BLaER1 treated with 17β-estradiol and CSF1 and Interleukin-3, amounts not matched to agents 10 nM and 100 nM (cell line): Measurements from ENCODE around the gene SMARCD2.
A peak's percentile ranks its signal among the peaks of the same experiment; 100 is the strongest.

ENCODE experiments used
- H3K27ac ChIP-seq, 11 experiments: shearing (Covaris generic); formaldehyde crosslinking; 2 replicates each; pipeline ENCODE4 v1.8.1; 2022
- H3K27me3 ChIP-seq, 11 experiments: shearing (Covaris generic); formaldehyde crosslinking; 2 replicates each; pipeline ENCODE4 v1.8.1; 2022
- H3K36me3 ChIP-seq, 11 experiments: shearing (Covaris generic); formaldehyde crosslinking; 2 replicates each; pipeline ENCODE4 v1.8.1; 2022
- H3K4me1 ChIP-seq, 10 experiments: shearing (Covaris generic); formaldehyde crosslinking; 2 replicates each; pipeline ENCODE4 v1.8.1; 2022
- H3K4me2 ChIP-seq, 11 experiments: shearing (Covaris generic); formaldehyde crosslinking; 2 replicates each; pipeline ENCODE4 v1.8.1; 2022
- H3K4me3 ChIP-seq, 10 experiments: shearing (Covaris generic); formaldehyde crosslinking; 2 replicates each; pipeline ENCODE4 v1.8.1; 2022
- H3K9ac ChIP-seq, 11 experiments: shearing (Covaris generic); formaldehyde crosslinking; 2 replicates each; pipeline ENCODE4 v1.8.1; 2022
- H3K9me3 ChIP-seq, 11 experiments: shearing (Covaris generic); formaldehyde crosslinking; replicated peaks in 1 of 11; 2 replicates each; pipeline ENCODE4 v1.8.1; 2022
- H4K20me1 ChIP-seq, 11 experiments: shearing (Covaris generic); formaldehyde crosslinking; 2 replicates each; pipeline ENCODE4 v1.8.1; 2022
- Cebpa-rat ChIP-seq, 11 experiments: shearing (Covaris generic); IDR thresholded peaks; 2 replicates each; pipeline ENCODE4 v1.8.1; 2022

SMARCD2 gene

GRCh38 chr17:63827801-63828221 is 14.7 kb downstream of the SMARCD2 start:
- Histone ChIP-seq H4K20me1 (peaks cover 0 to 89% (median 50%) of the 10 kb centered on the region in 11 experiments; a peak in 15 of 22 replicates), H3K9me3 (no peaks in the 10 kb centered on the region), H3K9ac (peak overlapping the region; percentile 85 to 97 (median 94)), H3K36me3 (peaks cover 71 to 81% (median 77%) of the 10 kb centered on the region in 11 experiments), H3K27me3 (no peaks in the 10 kb centered on the region), H3K4me3 (peak overlapping the region; percentile 66 to 93 (median 82)), H3K27ac (peak overlapping the region; percentile 90 to 99 (median 97)), H3K4me2 (peak overlapping the region; percentile 80 to 96 (median 92)), H3K4me1 (peaks cover 47 to 82% (median 74%) of the 10 kb centered on the region in 10 experiments)
- TF ChIP-seq Cebpa-rat (IDR thresholded peaks at IDR 0.05): no peak

DNA sequence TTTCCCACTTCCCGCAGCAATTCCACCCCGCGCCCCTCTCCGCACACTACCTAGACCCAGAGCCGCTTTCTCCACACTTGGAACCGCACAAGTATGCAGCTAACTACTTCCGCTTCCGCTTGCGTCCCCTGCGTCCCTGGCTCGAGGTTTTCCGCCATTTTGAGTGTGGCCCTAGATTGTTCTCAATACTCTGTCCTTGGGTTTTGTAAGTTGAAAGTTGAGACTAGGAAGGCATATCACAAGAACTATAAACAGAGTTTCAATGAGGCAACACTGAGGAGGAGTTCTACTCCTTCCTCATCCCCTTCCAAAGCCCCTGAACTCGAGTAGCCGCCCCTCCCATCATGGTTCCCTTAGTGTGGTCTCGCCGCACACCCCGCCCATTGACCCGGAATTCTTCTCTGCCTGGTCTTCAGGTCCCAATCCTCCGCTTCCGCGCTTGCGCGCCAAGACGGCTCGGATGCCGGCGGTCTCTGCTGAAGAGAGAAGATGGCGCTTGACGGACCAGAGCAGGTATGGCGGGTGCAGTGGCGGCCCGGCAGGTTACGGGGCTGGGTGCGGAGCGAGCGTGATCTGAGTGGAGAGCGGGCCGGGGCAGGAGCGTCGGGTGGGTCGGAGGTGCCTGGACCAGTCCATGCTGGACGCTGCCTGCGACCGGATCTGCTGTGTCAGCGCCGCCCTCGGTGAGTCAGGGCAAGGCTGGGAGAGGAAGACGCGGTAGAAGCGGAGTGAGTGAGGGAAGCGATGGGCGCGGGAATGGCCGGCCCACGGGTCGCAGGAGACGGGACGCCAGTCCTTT is 15.3 kb downstream of the SMARCD2 start, which contains the start of the genes FTSJ3 and PSMC5:
Gene FTSJ3 (minus strand): TSS at position 662 of the 799 bp plus-strand sequence. CDS start 761 bp downstream, outside the sequence.
Gene PSMC5 (plus strand): TSS at position 430 of the 799 bp plus-strand sequence. CDS start 60 bp downstream, at position 490.
- peaks cover 71 to 81% (median 77%) of the 10 kb centered on the region in 11 experiments for H3K36me3 ChIP-seq
- H3K27me3 ChIP-seq: no peaks in the 10 kb centered on the region
- peak within 1 kb of the TSS; percentile 90 to 99 (median 97) for H3K27ac ChIP-seq
- peak within 1 kb of the TSS; percentile 85 to 97 (median 94) for H3K9ac ChIP-seq
- H3K9me3 ChIP-seq: no peaks in the 10 kb centered on the region
- peaks cover 5 to 89% (median 50%) of the 10 kb centered on the region in 11 experiments; a peak in 17 of 22 replicates for H4K20me1 ChIP-seq
- peaks cover 48 to 83% (median 76%) of the 10 kb centered on the region in 10 experiments for H3K4me1 ChIP-seq
- H3K4me3 ChIP-seq: peak within 1 kb of the TSS; percentile 66 to 93 (median 82)
- no peak for TF ChIP-seq Cebpa-rat (IDR thresholded peaks at IDR 0.05)
- H3K4me2 ChIP-seq: peak within 1 kb of the TSS; percentile 80 to 98 (median 94)

DNA sequence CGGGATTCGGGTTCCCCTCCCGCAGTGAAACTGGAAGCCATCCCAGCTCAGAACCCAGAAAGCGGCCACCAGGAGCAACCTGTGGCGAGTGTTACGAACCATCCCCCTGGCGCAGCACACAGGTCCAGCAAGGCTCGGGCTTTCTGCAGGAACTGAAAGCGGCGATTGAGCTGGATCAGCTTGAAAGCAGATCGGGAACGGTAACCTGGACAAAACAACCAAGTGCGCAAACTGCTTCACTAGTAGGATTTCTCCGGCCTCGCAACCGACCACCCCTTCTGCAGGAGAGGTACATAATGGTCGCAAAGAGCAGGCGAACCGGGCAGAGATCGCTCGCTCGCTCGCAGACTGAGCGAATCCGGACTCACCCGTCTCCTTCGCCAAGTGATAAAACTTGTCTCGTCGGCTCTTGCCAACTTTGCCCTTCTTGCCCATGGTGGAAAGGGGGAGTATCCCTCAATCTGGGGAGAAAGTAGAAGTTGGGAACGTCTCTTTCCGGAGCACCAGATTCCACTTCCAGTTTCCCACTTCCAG is 15.9 kb downstream of the SMARCD2 start:
- no peaks in the 10 kb centered on the region for H3K9me3 ChIP-seq
- TF ChIP-seq Cebpa-rat (IDR thresholded peaks at IDR 0.05): no peak
- peaks cover 71 to 81% (median 77%) of the 10 kb centered on the region in 11 experiments for H3K36me3 ChIP-seq
- peak overlapping the region; percentile 66 to 93 (median 82) for H3K4me3 ChIP-seq
- H3K4me1 ChIP-seq: peaks cover 48 to 83% (median 76%) of the 10 kb centered on the region in 10 experiments
- H3K9ac ChIP-seq: peak overlapping the region; percentile 85 to 97 (median 94)
- peak overlapping the region; percentile 80 to 98 (median 91) for H3K4me2 ChIP-seq
- peak overlapping the region; percentile 90 to 99 (median 97) for H3K27ac ChIP-seq
- no peaks in the 10 kb centered on the region for H3K27me3 ChIP-seq
- H4K20me1 ChIP-seq: peaks cover 11 to 89% (median 50%) of the 10 kb centered on the region in 11 experiments; a peak in 17 of 22 replicates

- no peak overlapping the region; a peak in 1 of 20 replicates for H3K4me3 ChIP-seq
- peaks cover 69 to 81% (median 77%) of the 10 kb centered on the region in 11 experiments for H3K36me3 ChIP-seq
- peaks cover 61 to 83% (median 75%) of the 10 kb centered on the region in 10 experiments for H3K4me1 ChIP-seq
- H3K27ac ChIP-seq: peak overlapping the region in 2 of 11 experiments; percentile 9 to 12; a peak in 1 of 22 replicates
- H3K9me3 ChIP-seq: no peaks in the 10 kb centered on the region
- TF ChIP-seq Cebpa-rat (IDR thresholded peaks at IDR 0.05): no peak
- H3K4me2 ChIP-seq: peak overlapping the region; percentile 80 to 98 (median 91); a peak in 13 of 22 replicates
- H3K9ac ChIP-seq: no peak overlapping the region; a peak in 1 of 22 replicates
- H3K27me3 ChIP-seq: no peaks in the 10 kb centered on the region
- H4K20me1 ChIP-seq: peaks cover 15 to 87% (median 45%) of the 10 kb centered on the region in 11 experiments; a peak in 18 of 22 replicates
Observed at GRCh38 chr17:63824362-63824761, 18.1 kb downstream of the SMARCD2 start.

GRCh38 chr17:63823659-63824331 is 18.7 kb downstream of the SMARCD2 start:
- Histone ChIP-seq H3K27ac (peak overlapping the region in 1 of 11 experiments; percentile 9; a peak in 1 of 22 replicates), H3K27me3 (no peaks in the 10 kb centered on the region), H3K36me3 (peaks cover 69 to 81% (median 77%) of the 10 kb centered on the region in 11 experiments), H3K9ac (no peak overlapping the region), H3K9me3 (no peaks in the 10 kb centered on the region), H3K4me2 (peak overlapping the region in 3 of 11 experiments; percentile 89 to 94 (median 93); a peak in 4 of 22 replicates), H3K4me1 (peaks cover 59 to 83% (median 75%) of the 10 kb centered on the region in 10 experiments), H4K20me1 (peaks cover 16 to 87% (median 43%) of the 10 kb centered on the region in 11 experiments; a peak in 18 of 22 replicates), H3K4me3 (no peak overlapping the region)
- TF ChIP-seq Cebpa-rat (IDR thresholded peaks at IDR 0.05): no peak

- peak overlapping the region in 10 of 11 experiments; percentile 45 to 87 (median 80); a peak in 18 of 22 replicates for H3K4me2 ChIP-seq
- peaks cover 82 to 85% (median 84%) of the 10 kb centered on the region in 11 experiments for H3K36me3 ChIP-seq
- H3K4me1 ChIP-seq: peaks cover 51 to 83% (median 74%) of the 10 kb centered on the region in 10 experiments
- 0 out of 20 replicates have a peak overlapping the region, but pooled peaks of 1 of the 10 experiments have one; percentile 41 for H3K4me3 ChIP-seq
- peak overlapping the region in 6 of 11 experiments; percentile 40 to 71 (median 66); a peak in 6 of 22 replicates for H3K9ac ChIP-seq
- no peaks in the 10 kb centered on the region for H3K27me3 ChIP-seq
- H4K20me1 ChIP-seq: peaks cover 21 to 88% (median 53%) of the 10 kb centered on the region in 11 experiments; a peak in 19 of 22 replicates
- no peak for TF ChIP-seq Cebpa-rat (IDR thresholded peaks at IDR 0.05)
- no peaks in the 10 kb centered on the region for H3K9me3 ChIP-seq
- peak overlapping the region in 4 of 11 experiments; percentile 43 to 86 (median 81); a peak in 5 of 22 replicates for H3K27ac ChIP-seq
Observed at GRCh38 chr17:63822537-63822936, 19.9 kb downstream of the SMARCD2 start.

DNA sequence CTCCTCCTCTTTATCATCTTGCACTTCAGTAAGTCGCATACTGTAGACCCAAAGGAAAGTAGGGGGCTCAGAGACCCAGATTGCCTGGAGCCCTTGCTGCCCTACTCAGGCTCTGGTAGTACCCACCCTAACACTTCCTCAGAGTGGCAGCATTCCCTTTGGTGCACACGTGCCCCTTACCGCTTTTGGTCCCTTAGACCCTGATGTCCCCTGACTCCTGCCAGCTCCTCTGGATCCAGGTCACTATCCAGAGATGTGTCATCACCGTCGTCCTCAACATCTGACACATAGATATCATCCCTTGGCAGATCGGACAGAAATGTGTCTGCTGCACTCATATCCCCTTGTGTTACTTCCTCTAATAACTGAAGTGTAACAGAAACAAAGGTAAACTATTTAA is 20.7 kb downstream of the SMARCD2 start:
- Histone ChIP-seq H3K9ac (peak overlapping the region in 10 of 11 experiments; percentile 18 to 77 (median 60); a peak in 17 of 22 replicates), H3K4me2 (peak overlapping the region; percentile 26 to 87 (median 79); a peak in 21 of 22 replicates), H3K4me1 (peaks cover 51 to 83% (median 74%) of the 10 kb centered on the region in 10 experiments), H3K27me3 (no peaks in the 10 kb centered on the region), H3K9me3 (no peaks in the 10 kb centered on the region), H3K36me3 (peaks cover 89 to 92% (median 91%) of the 10 kb centered on the region in 11 experiments), H3K27ac (peak overlapping the region in 9 of 11 experiments; percentile 37 to 87 (median 80); a peak in 17 of 22 replicates), H3K4me3 (peak overlapping the region in 7 of 10 experiments; percentile 26 to 52 (median 41); a peak in 11 of 20 replicates), H4K20me1 (peaks cover 21 to 96% (median 60%) of the 10 kb centered on the region in 11 experiments; a peak in 19 of 22 replicates)
- TF ChIP-seq Cebpa-rat (IDR thresholded peaks at IDR 0.05): no peak
